WTC11 (cell line): ENCODE measurements around the gene MEGF11. TPM values are rescaled to one million over a fixed set of nuclear protein-coding genes. Genes with fewer than 3 reads are reported as not detected.

ENCODE experiments used
- ATAC-seq: fragments of 200-7000 bp; cut with Tn5 transposase; 2 replicates; pipeline ENCODE4 v1.10.0; 2021; ENCODE audit warnings: mild to moderate bottlenecking, moderate library complexity
- CTCF ChIA-PET: fragments of 300-600 bp; sonication (Branson Sonifier 250); formaldehyde crosslinking; loops from one replicate; lab custom pipeline; 2021; ENCODE audit warnings: antibody characterized with exemption; lab: Charles Lee
- POLR2A ChIA-PET: fragments of 350-600 bp; sonication (Branson Sonifier 250); formaldehyde crosslinking; loops from one replicate; lab custom pipeline; 2021; ENCODE audit warnings: antibody characterized with exemption; lab: Charles Lee
- DNase-seq: peaks from one replicate; pipeline ENCODE4 v3.0.0; 2021; ENCODE audit warnings: low spot score
- H3K27ac Mint-ChIP-seq: 2 replicates; pipeline ENCODE4 v1.8.0; 2021; ENCODE audit warnings: mixed read lengths
- H3K27me3 Mint-ChIP-seq: 2 replicates; pipeline ENCODE4 v1.8.0; 2021; ENCODE audit warnings: low read depth, mild to moderate bottlenecking, moderate library complexity, mixed read lengths
- H3K36me3 Mint-ChIP-seq: 2 replicates; pipeline ENCODE4 v1.8.0; 2021; ENCODE audit warnings: mixed read lengths
- H3K4me1 Mint-ChIP-seq: 2 replicates; pipeline ENCODE4 v1.8.0; 2022; ENCODE audit warnings: mixed read lengths
- H3K4me3 Mint-ChIP-seq: 2 replicates; pipeline ENCODE4 v1.8.0; 2021; ENCODE audit warnings: mild to moderate bottlenecking, moderate library complexity, mixed read lengths
- H3K9me3 Mint-ChIP-seq: 2 replicates; pipeline ENCODE4 v1.8.0; 2021; ENCODE audit warnings: mixed read lengths
- ATF1 ChIP-seq: sonication (generic); formaldehyde crosslinking; IDR thresholded peaks from 2 replicates; pipeline ENCODE4 v1.8.1; 2023; ENCODE audit warnings: mild to moderate bottlenecking, moderate library complexity, missing genetic modification reagents
- CBFB ChIP-seq: sonication (generic); formaldehyde crosslinking; IDR thresholded peaks from 2 replicates; pipeline ENCODE4 v1.8.1; 2022; ENCODE audit warnings: mild to moderate bottlenecking, low read depth, missing genetic modification reagents
- ETV6 ChIP-seq: sonication (generic); formaldehyde crosslinking; IDR thresholded peaks from 2 replicates; pipeline ENCODE4 v1.8.1; 2022; ENCODE audit warnings: mild to moderate bottlenecking, missing genetic modification reagents
- FOXK1 ChIP-seq: sonication (generic); formaldehyde crosslinking; IDR thresholded peaks from 2 replicates; pipeline ENCODE4 v1.8.0; 2022; ENCODE audit warnings: mild to moderate bottlenecking, moderate library complexity, missing genetic modification reagents
- GRHL2 ChIP-seq: fragments of 250-450 bp; sonication (Bioruptor Pico); IDR thresholded peaks from 2 replicates; pipeline ENCODE4 v1.8.0; 2022; ENCODE audit warnings: mild to moderate bottlenecking, moderate library complexity; ENCODE audit not compliant: insufficient replicate concordance, severe bottlenecking
- IRF2 ChIP-seq: sonication (generic); formaldehyde crosslinking; IDR thresholded peaks from 2 replicates; pipeline ENCODE4 v1.8.0; 2022; ENCODE audit warnings: low read depth, missing genetic modification reagents, borderline replicate concordance
- JAZF1 ChIP-seq: fragments of 250-450 bp; sonication (Bioruptor Pico); IDR thresholded peaks from 2 replicates; pipeline ENCODE4 v1.9.0; 2021; ENCODE audit warnings: moderate library complexity, mild to moderate bottlenecking, inconsistent platforms
- JUN ChIP-seq: sonication (generic); formaldehyde crosslinking; IDR thresholded peaks from 2 replicates; pipeline ENCODE4 v1.8.0; 2023; ENCODE audit warnings: mild to moderate bottlenecking, missing genetic modification reagents
- NR3C1 ChIP-seq: sonication (generic); formaldehyde crosslinking; conservative IDR thresholded peaks from 2 replicates; pipeline ENCODE4 v1.8.1; 2023; ENCODE audit warnings: low read depth, mild to moderate bottlenecking, missing genetic modification reagents
- PRRX2 ChIP-seq: fragments of 250-450 bp; sonication (Bioruptor Pico); IDR thresholded peaks from 2 replicates; pipeline ENCODE4 v1.8.0; 2021; ENCODE audit warnings: mild to moderate bottlenecking
- SMAD3 ChIP-seq: sonication (generic); formaldehyde crosslinking; IDR thresholded peaks from 2 replicates; pipeline ENCODE4 v1.8.0; 2022; ENCODE audit warnings: missing genetic modification reagents, mild to moderate bottlenecking, borderline replicate concordance
- SP1 ChIP-seq: sonication (generic); formaldehyde crosslinking; conservative IDR thresholded peaks from 2 replicates; pipeline ENCODE4 v1.8.1; 2022; ENCODE audit warnings: missing genetic modification reagents
- TCF7 ChIP-seq: sonication (generic); formaldehyde crosslinking; IDR thresholded peaks from 2 replicates; pipeline ENCODE4 v1.8.0; 2022; ENCODE audit warnings: mild to moderate bottlenecking, low read depth, missing genetic modification reagents, moderate library complexity
- ZNF121 ChIP-seq: sonication (generic); formaldehyde crosslinking; IDR thresholded peaks from 2 replicates; pipeline ENCODE4 v1.8.0; 2023; ENCODE audit warnings: missing genetic modification reagents
- ZNF232 ChIP-seq: sonication (generic); formaldehyde crosslinking; IDR thresholded peaks from 2 replicates; pipeline ENCODE4 v1.8.0; 2022; ENCODE audit warnings: mild to moderate bottlenecking, missing genetic modification reagents
- total RNA-seq: library from RNA; stranded (reverse); gene quantifications from 3 replicates; pipeline ENCODE4 v1.2.3, GENCODE V29; 2021
- TF ChIP-seq, protein P1 (sequence below): sonication (generic); formaldehyde crosslinking; IDR thresholded peaks from 2 replicates; pipeline ENCODE4 v1.8.0; 2022; ENCODE audit warnings: mild to moderate bottlenecking, missing genetic modification reagents
- TF ChIP-seq, protein P2 (sequence below): sonication (generic); formaldehyde crosslinking; IDR thresholded peaks from 2 replicates; pipeline ENCODE4 v1.8.1; 2023; ENCODE audit warnings: mild to moderate bottlenecking, moderate library complexity, missing genetic modification reagents
- TF ChIP-seq, protein P3 (sequence below): fragments of 250-450 bp; sonication (Bioruptor Pico); IDR thresholded peaks from 2 replicates; pipeline ENCODE4 v2.1.2; 2022; ENCODE audit warnings: mild to moderate bottlenecking, moderate library complexity
- TF ChIP-seq, protein P4 (sequence below): sonication (generic); formaldehyde crosslinking; IDR thresholded peaks from 2 replicates; pipeline ENCODE4 v1.8.0; 2023; ENCODE audit warnings: mild to moderate bottlenecking, missing genetic modification reagents
- TF ChIP-seq, protein P5 (sequence below): sonication (generic); formaldehyde crosslinking; IDR thresholded peaks from 2 replicates; pipeline ENCODE4 v1.8.0; 2023; ENCODE audit warnings: missing genetic modification reagents

Gene MEGF11
- total RNA-seq, 1 experiment from 2014 or later = 3.3 TPM

DNA sequence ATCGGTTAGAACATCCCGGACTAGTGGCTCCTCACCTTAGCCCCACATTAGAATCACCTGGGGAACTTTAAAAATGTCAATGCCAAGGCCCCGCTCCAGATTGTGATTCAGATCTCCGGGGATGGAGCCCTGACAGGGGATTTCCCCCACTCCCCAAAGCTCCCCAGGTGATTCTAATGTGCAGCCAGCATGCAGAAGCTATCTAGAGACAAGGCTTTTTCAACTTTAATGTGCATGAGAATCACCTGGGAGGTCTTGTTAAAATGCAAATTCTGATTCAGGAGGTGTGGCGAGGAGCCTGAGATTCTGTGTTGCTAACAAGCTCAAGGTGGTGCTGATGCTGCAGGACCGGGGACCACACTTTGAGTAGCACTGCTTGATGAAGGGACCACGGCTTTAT is 227.6 kb downstream of the MEGF11 start:
- peak; percentile 46 for DNase-seq
- peak overlapping the region; percentile 32 for H3K4me3 Mint-ChIP-seq
- no peaks in the 10 kb centered on the region for H3K9me3 Mint-ChIP-seq
- peaks cover 61% of the 10 kb centered on the region for H3K4me1 Mint-ChIP-seq
- POLR2A ChIA-PET = no interaction called here
- peak; percentile 76 for ATAC-seq
- H3K36me3 Mint-ChIP-seq = no peaks in the 10 kb centered on the region
- CTCF ChIA-PET = interaction anchor here (0.7 to 2.7 kb wide), 9 partner anchors 15 to 126 kb away, joined by 3 to 10 read pairs (median 3); no protein-coding TSS in a partner anchor
- no peak overlapping the region for H3K27ac Mint-ChIP-seq
- H3K27me3 Mint-ChIP-seq = peaks cover 3% of the 10 kb centered on the region
- TF ChIP-seq, protein P1, sequence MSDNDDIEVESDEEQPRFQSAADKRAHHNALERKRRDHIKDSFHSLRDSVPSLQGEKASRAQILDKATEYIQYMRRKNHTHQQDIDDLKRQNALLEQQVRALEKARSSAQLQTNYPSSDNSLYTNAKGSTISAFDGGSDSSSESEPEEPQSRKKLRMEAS = no peak
- TF ChIP-seq CBFB = no peak
- TF ChIP-seq SP1 (CRISPR knock-in tag) = 0 out of 2 replicates have a peak, but pooled peaks have one; percentile 24
- 0 out of 2 replicates have a peak, but pooled peaks have one; percentile 44 for TF ChIP-seq ZNF232 (CRISPR knock-in tag)

DNA sequence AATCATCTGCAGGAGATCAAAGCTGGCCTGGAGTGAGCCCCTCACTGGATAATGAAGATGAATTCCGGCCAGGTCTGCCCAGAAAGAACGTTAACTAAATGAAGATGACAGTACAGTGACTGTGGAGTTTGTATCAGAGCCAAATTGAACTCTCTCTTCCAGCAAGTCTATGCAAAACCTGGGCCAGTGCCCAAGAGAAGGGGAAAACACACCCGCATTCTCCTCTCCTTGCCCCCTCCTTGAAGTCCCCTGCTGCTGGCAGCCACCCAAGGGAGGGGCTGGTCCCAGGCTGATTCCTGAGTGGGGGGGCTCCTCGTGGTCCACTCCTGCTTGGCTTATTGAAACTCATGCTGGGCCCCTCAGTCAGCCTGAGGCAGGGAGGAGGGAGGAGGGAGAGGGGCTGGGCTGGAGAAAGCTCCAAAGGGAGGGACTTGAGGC is 228.5 kb downstream of the MEGF11 start:
- ATAC-seq = peak; percentile 11; the same call in 1 of the 2 replicates
- no peaks in the 10 kb centered on the region for H3K9me3 Mint-ChIP-seq
- no peaks in the 10 kb centered on the region for H3K36me3 Mint-ChIP-seq
- DNase-seq = no peak
- no peak for TF ChIP-seq ATF1
- TF ChIP-seq JAZF1 (CRISPR knock-in tag) = no peak
- TF ChIP-seq GRHL2 (CRISPR knock-in tag) = no peak
- TF ChIP-seq IRF2 = no peak
- TF ChIP-seq ZNF121 (CRISPR knock-in tag) = no peak
- TF ChIP-seq ETV6 (CRISPR knock-in tag) = no peak
- no peak for TF ChIP-seq NR3C1 (CRISPR knock-in tag)
- TF ChIP-seq, protein P2, sequence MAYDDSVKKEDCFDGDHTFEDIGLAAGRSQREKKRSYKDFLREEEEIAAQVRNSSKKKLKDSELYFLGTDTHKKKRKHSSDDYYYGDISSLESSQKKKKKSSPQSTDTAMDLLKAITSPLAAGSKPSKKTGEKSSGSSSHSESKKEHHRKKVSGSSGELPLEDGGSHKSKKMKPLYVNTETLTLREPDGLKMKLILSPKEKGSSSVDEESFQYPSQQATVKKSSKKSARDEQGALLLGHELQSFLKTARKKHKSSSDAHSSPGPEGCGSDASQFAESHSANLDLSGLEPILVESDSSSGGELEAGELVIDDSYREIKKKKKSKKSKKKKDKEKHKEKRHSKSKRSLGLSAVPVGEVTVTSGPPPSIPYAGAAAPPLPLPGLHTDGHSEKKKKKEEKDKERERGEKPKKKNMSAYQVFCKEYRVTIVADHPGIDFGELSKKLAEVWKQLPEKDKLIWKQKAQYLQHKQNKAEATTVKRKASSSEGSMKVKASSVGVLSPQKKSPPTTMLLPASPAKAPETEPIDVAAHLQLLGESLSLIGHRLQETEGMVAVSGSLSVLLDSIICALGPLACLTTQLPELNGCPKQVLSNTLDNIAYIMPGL (CRISPR knock-in tag) = no peak
- ChIA-PET CTCF (interaction anchor here (1.3 to 2.7 kb wide), 3 partner anchors 17 to 127 kb away, joined by 5 to 10 read pairs (median 9); no protein-coding TSS in a partner anchor), POLR2A (no interaction called here)
- H3K4me1 Mint-ChIP-seq = peaks cover 64% of the 10 kb centered on the region
- 0 out of 2 replicates have a peak overlapping the region, but pooled peaks have one; percentile 32 for H3K4me3 Mint-ChIP-seq
- no peak overlapping the region for H3K27ac Mint-ChIP-seq
- peaks cover 3% of the 10 kb centered on the region for H3K27me3 Mint-ChIP-seq

DNA sequence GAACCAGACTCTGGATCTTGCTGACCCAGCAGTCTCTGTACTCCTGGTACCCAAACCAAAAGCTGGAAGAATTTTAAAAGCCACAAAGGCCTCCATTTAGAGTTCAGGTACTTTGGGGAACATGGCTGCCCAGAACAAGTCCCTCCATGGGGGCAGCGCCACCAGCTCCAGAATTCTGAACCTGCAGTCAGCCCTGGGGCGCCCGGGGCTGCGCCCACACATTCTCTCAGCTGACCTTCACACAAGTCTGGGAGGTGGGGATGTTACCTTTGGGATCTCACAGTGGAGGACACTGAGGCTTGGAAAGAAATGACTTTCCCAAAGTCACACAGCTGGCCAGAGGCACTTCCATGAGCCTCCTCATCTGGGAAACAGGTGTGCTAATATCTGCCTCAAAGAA is 229.4 kb downstream of the MEGF11 start:
- Mint-ChIP-seq H3K36me3 (no peaks in the 10 kb centered on the region), H3K9me3 (no peaks in the 10 kb centered on the region), H3K4me1 (peaks cover 67% of the 10 kb centered on the region), H3K27ac (no peak overlapping the region)
- CTCF ChIA-PET = interaction anchor here (2.7 kb wide), 1 partner anchor 61 kb away, joined by 10 read pairs; no protein-coding TSS in a partner anchor
- no peak for ATAC-seq
- no peak for TF ChIP-seq FOXK1 (CRISPR knock-in tag)
- TF ChIP-seq, protein P3, sequence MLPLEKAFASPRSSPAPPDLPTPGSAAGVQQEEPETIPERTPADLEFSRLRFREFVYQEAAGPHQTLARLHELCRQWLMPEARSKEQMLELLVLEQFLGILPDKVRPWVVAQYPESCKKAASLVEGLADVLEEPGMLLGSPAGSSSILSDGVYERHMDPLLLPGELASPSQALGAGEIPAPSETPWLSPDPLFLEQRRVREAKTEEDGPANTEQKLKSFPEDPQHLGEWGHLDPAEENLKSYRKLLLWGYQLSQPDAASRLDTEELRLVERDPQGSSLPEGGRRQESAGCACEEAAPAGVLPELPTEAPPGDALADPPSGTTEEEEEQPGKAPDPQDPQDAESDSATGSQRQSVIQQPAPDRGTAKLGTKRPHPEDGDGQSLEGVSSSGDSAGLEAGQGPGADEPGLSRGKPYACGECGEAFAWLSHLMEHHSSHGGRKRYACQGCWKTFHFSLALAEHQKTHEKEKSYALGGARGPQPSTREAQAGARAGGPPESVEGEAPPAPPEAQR (CRISPR knock-in tag) = no peak
- no peak for TF ChIP-seq SMAD3 (CRISPR knock-in tag)
- TF ChIP-seq SP1 (CRISPR knock-in tag) = no peak
- no peak for TF ChIP-seq JUN (CRISPR knock-in tag)
- no peak for TF ChIP-seq TCF7 (CRISPR knock-in tag)
- TF ChIP-seq, protein P4, sequence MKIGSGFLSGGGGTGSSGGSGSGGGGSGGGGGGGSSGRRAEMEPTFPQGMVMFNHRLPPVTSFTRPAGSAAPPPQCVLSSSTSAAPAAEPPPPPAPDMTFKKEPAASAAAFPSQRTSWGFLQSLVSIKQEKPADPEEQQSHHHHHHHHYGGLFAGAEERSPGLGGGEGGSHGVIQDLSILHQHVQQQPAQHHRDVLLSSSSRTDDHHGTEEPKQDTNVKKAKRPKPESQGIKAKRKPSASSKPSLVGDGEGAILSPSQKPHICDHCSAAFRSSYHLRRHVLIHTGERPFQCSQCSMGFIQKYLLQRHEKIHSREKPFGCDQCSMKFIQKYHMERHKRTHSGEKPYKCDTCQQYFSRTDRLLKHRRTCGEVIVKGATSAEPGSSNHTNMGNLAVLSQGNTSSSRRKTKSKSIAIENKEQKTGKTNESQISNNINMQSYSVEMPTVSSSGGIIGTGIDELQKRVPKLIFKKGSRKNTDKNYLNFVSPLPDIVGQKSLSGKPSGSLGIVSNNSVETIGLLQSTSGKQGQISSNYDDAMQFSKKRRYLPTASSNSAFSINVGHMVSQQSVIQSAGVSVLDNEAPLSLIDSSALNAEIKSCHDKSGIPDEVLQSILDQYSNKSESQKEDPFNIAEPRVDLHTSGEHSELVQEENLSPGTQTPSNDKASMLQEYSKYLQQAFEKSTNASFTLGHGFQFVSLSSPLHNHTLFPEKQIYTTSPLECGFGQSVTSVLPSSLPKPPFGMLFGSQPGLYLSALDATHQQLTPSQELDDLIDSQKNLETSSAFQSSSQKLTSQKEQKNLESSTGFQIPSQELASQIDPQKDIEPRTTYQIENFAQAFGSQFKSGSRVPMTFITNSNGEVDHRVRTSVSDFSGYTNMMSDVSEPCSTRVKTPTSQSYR (CRISPR knock-in tag) = no peak
- TF ChIP-seq PRRX2 = no peak
- TF ChIP-seq JAZF1 (CRISPR knock-in tag) = no peak
- TF ChIP-seq, protein P5, sequence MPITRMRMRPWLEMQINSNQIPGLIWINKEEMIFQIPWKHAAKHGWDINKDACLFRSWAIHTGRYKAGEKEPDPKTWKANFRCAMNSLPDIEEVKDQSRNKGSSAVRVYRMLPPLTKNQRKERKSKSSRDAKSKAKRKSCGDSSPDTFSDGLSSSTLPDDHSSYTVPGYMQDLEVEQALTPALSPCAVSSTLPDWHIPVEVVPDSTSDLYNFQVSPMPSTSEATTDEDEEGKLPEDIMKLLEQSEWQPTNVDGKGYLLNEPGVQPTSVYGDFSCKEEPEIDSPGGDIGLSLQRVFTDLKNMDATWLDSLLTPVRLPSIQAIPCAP (CRISPR knock-in tag) = no peak
- TF ChIP-seq, all 79 proteins: peak for 0
- POLR2A ChIA-PET = no interaction called here
- H3K27me3 Mint-ChIP-seq = peaks cover 3% of the 10 kb centered on the region
- DNase-seq = no peak
- no peak overlapping the region for H3K4me3 Mint-ChIP-seq
